Smooth muscle cell (in vitro differentiated cells): ENCODE data around the gene DSP. TPM values are rescaled to one million over a fixed set of nuclear protein-coding genes. Genes with fewer than 3 reads are reported as not detected.

Source experiments
- DNase-seq: peaks from one replicate; lab custom pipeline; 2025; ENCODE audit not compliant: unreplicated experiment; lab: John Stamatoyannopoulos, UW
- H2AFZ ChIP-seq: fragments of 200-600 bp; sonication (generic); 2 replicates; pipeline ENCODE4 v1.6.0; 2016; ENCODE audit warnings: antibody characterized with exemption, low read depth, mild to moderate bottlenecking
- H3F3A ChIP-seq: fragments of 200-600 bp; sonication (generic); 2 replicates; pipeline ENCODE4 v1.6.0; 2017; ENCODE audit warnings: antibody characterized with exemption, low read depth
- H3K27ac ChIP-seq: fragments of 200-600 bp; sonication (generic); 2 replicates; pipeline ENCODE4 v1.5.1; 2016; ENCODE audit warnings: low read depth, mild to moderate bottlenecking
- H3K27me3 ChIP-seq: fragments of 200-600 bp; sonication (generic); 2 replicates; pipeline ENCODE4 v1.6.1; 2016; ENCODE audit warnings: low read depth, mild to moderate bottlenecking
- H3K36me3 ChIP-seq: fragments of 200-600 bp; sonication (generic); 2 replicates; pipeline ENCODE4 v1.5.1; 2016; ENCODE audit warnings: low read depth
- H3K4me1 ChIP-seq: fragments of 200-600 bp; sonication (generic); 2 replicates; pipeline ENCODE4 v1.5.1; 2016; ENCODE audit warnings: low read depth
- H3K4me2 ChIP-seq: fragments of 200-600 bp; sonication (generic); 2 replicates; pipeline ENCODE4 v1.6.0; 2016; ENCODE audit warnings: mild to moderate bottlenecking
- H3K4me3 ChIP-seq: fragments of 200-600 bp; sonication (generic); 2 replicates; pipeline ENCODE4 v1.5.1; 2016; ENCODE audit warnings: mild to moderate bottlenecking
- H3K79me2 ChIP-seq: fragments of 200-600 bp; sonication (generic); 2 replicates; pipeline ENCODE4 v1.6.0; 2016; ENCODE audit warnings: low read depth, mild to moderate bottlenecking
- H3K9ac ChIP-seq: fragments of 200-600 bp; sonication (generic); 2 replicates; pipeline ENCODE4 v1.6.0; 2016; ENCODE audit warnings: low read depth
- H3K9me3 ChIP-seq: fragments of 200-600 bp; sonication (generic); replicated peaks from 2 replicates; pipeline ENCODE4 v1.5.1; 2016; ENCODE audit warnings: low read depth
- H4K20me1 ChIP-seq: fragments of 200-600 bp; sonication (generic); 2 replicates; pipeline ENCODE4 v1.6.0; 2016; ENCODE audit warnings: low read depth
- WGBS: methylation state at CpG from one replicate; pipeline ENCODE4 v1.1.7; 2016; ENCODE audit warnings: low lambda C conversion rate; 5-methylcytosine and 5-hydroxymethylcytosine counted together
- polyA plus RNA-seq: library from polyadenylated mRNA; unstranded; fragments of >200 nt; fragmentation: Nextera tagmentation; extraction: Ambion mirVana; gene quantifications from 2 replicates; pipeline ENCODE4 v1.2.1, GENCODE V29; 2016
- total RNA-seq: library from RNA; depleted of rRNA; stranded (reverse); fragments of >200 nt; gene quantifications from 2 replicates; pipeline ENCODE4 v1.2.3, GENCODE V29; 2014
- TF ChIP-seq, protein P1 (sequence below): fragments of 200-600 bp; sonication (generic); IDR thresholded peaks from 2 replicates; pipeline ENCODE4 v1.5.1; 2017; ENCODE audit warnings: borderline replicate concordance, mild to moderate bottlenecking, antibody characterized with exemption; ENCODE audit not compliant: insufficient read depth, poor library complexity, severe bottlenecking

DSP gene
- total and polyA plus RNA-seq, 2 experiments from 2014 or later = 64.1 to 347 TPM

DNA sequence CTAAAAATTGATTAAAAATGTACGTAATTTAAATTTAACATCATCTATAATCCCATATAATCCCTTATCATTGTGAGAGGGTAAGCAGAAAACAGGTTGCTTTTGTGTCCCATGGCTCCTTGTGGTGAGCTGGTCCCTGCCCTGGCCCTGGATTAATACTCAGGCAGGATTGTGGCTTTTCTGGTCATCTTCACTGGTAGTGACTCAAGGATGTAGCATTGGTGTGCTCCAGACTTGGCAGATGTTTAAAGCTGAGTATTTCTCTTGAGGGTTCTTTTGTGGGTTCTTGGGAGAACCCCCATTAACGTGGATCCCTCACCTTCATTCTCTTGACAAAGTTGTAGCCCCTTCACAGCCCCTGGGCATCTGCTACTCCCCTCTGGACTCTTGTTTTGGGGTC lies 87.8 kb downstream of the DSP start:
- H3K27ac ChIP-seq = no peak overlapping the region
- TF ChIP-seq, protein P1, sequence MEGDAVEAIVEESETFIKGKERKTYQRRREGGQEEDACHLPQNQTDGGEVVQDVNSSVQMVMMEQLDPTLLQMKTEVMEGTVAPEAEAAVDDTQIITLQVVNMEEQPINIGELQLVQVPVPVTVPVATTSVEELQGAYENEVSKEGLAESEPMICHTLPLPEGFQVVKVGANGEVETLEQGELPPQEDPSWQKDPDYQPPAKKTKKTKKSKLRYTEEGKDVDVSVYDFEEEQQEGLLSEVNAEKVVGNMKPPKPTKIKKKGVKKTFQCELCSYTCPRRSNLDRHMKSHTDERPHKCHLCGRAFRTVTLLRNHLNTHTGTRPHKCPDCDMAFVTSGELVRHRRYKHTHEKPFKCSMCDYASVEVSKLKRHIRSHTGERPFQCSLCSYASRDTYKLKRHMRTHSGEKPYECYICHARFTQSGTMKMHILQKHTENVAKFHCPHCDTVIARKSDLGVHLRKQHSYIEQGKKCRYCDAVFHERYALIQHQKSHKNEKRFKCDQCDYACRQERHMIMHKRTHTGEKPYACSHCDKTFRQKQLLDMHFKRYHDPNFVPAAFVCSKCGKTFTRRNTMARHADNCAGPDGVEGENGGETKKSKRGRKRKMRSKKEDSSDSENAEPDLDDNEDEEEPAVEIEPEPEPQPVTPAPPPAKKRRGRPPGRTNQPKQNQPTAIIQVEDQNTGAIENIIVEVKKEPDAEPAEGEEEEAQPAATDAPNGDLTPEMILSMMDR = no peak
- H3K79me2 ChIP-seq = no peaks in the 10 kb centered on the region
- H3K9ac ChIP-seq = no peak overlapping the region
- no peaks in the 10 kb centered on the region for H3K9me3 ChIP-seq
- H3K4me3 ChIP-seq = no peak overlapping the region
- no peak overlapping the region for H3K4me2 ChIP-seq
- peaks cover 9% of the 10 kb centered on the region for H3K4me1 ChIP-seq
- WGBS = 70% methylated on average over 2 of the region's 2 CpGs
- no peak for DNase-seq
- H3F3A ChIP-seq = no peaks in the 10 kb centered on the region
- no peaks in the 10 kb centered on the region for H4K20me1 ChIP-seq
- no peaks in the 10 kb centered on the region for H3K36me3 ChIP-seq
- no peaks in the 10 kb centered on the region for H3K27me3 ChIP-seq
- H2AFZ ChIP-seq = no peak overlapping the region

DNA sequence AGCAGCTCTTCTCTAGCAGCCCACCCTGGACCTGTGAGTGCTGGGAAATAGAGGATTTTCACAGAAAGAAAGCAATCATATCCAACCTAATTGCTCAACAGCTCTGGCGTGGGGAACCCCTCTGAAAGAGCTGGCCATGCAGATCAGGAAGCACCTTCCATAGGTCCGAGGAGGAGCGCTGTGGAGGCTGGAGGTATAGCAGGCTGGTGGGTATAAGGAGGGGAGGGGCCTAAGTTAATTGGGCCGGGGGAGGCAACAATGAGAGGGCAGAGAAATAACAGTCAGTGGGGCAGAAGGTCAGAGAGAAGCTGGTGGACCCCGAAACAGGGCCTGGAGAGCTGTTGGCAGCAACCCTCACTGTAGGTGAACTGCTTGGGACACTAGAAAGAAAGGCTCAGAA lies 89.3 kb downstream of the DSP start:
- TF ChIP-seq, protein P1 = no peak
- 82% methylated on average over 5 of the region's 5 CpGs for WGBS
- Histone ChIP-seq H3K79me2 (no peaks in the 10 kb centered on the region), H4K20me1 (no peaks in the 10 kb centered on the region), H3K4me3 (no peak overlapping the region), H3K36me3 (no peaks in the 10 kb centered on the region), H3K9me3 (no peaks in the 10 kb centered on the region), H3K9ac (no peak overlapping the region), H2AFZ (no peak overlapping the region), H3K4me1 (no peaks in the 10 kb centered on the region), H3K27me3 (no peaks in the 10 kb centered on the region), H3K4me2 (no peak overlapping the region), H3K27ac (no peak overlapping the region), H3F3A (no peaks in the 10 kb centered on the region)
- DNase-seq = no peak

- Histone ChIP-seq H2AFZ (no peak overlapping the region), H3K4me2 (no peak overlapping the region), H4K20me1 (no peaks in the 10 kb centered on the region), H3K36me3 (no peaks in the 10 kb centered on the region), H3K9ac (no peak overlapping the region), H3K27me3 (no peaks in the 10 kb centered on the region), H3K9me3 (no peaks in the 10 kb centered on the region), H3K4me3 (no peak overlapping the region), H3K79me2 (no peaks in the 10 kb centered on the region), H3K4me1 (no peaks in the 10 kb centered on the region), H3K27ac (no peak overlapping the region), H3F3A (no peaks in the 10 kb centered on the region)
- TF ChIP-seq, protein P1 = no peak
- 35% methylated on average over 5 of the region's 5 CpGs for WGBS
- DNase-seq = no peak
Observed at GRCh38 chr6:7631466-7631865, 90.0 kb downstream of the DSP start.

- TF ChIP-seq, protein P1 = no peak
- Histone ChIP-seq H3K9me3 (no peaks in the 10 kb centered on the region), H3K27me3 (no peaks in the 10 kb centered on the region), H3K4me3 (no peak overlapping the region), H3K9ac (no peak overlapping the region), H3K79me2 (no peaks in the 10 kb centered on the region), H3K4me2 (no peak overlapping the region), H3K4me1 (no peaks in the 10 kb centered on the region), H4K20me1 (no peaks in the 10 kb centered on the region), H3F3A (no peaks in the 10 kb centered on the region), H3K36me3 (no peaks in the 10 kb centered on the region), H2AFZ (no peak overlapping the region), H3K27ac (no peak overlapping the region)
- whole genome bisulfite sequencing = 92% methylated on average over 9 of the region's 9 CpGs
- no peak for DNase-seq
Observed at GRCh38 chr6:7632501-7633290, 91.2 kb downstream of the DSP start.
